Esophagus squamous epithelium (tissue), 5 donors: Measurements from ENCODE around the gene ZNF341. TPM values are rescaled to one million over a fixed set of nuclear protein-coding genes. Genes with fewer than 3 reads are reported as not detected.

ENCODE experiments used
- DNase-seq: peaks from one replicate; lab custom pipeline; 2025; lab: John Stamatoyannopoulos, UW
- H3K27ac ChIP-seq, 4 donors: fragments of 200-600 bp; sonication (generic); one replicate each; pipeline ENCODE4 v1.5.1; 2016 to 2019; ENCODE audit warnings: mild to moderate bottlenecking in 1 of 4
- H3K27me3 ChIP-seq, 4 donors: fragments of 200-600 bp; sonication (generic); 1 replicate in 3 of 4; 2 replicates in 1 of 4; pipeline versions ENCODE4 v1.5.1 to v1.6.0; 2017 to 2021; ENCODE audit warnings: antibody characterized with exemption in 1 of 4
- H3K36me3 ChIP-seq, 3 donors: fragments of 200-600 bp; sonication (generic); one replicate each; pipeline ENCODE4 v1.5.1; 2016 to 2019
- H3K4me1 ChIP-seq, 3 donors: fragments of 200-600 bp; sonication (generic); one replicate each; pipeline ENCODE4 v1.5.1; 2017 to 2019
- H3K4me3 ChIP-seq, 4 donors: fragments of 200-600 bp; sonication (generic); 1 replicate in 3 of 4; 2 replicates in 1 of 4; pipeline ENCODE4 v1.5.1; 2016 to 2019; ENCODE audit warnings: mild to moderate bottlenecking in 2 of 4, moderate library complexity in 1 of 4
- H3K9me3 ChIP-seq, 3 donors: fragments of 200-600 bp; sonication (generic); one replicate each; pipeline ENCODE4 v1.5.1; 2016 to 2019
- POLR2A ChIP-seq, 4 donors: fragments of 450-650 bp; IDR thresholded peaks; one replicate each; pipeline ENCODE4 v1.6.1; 2017; ENCODE audit warnings: antibody characterized with exemption in 4 of 4, mild to moderate bottlenecking in 4 of 4, moderate library complexity in 3 of 4
- WGBS, 2 donors: methylation state at CpG; one replicate each; pipeline ENCODE4 v1.1.5; 2018; 5-methylcytosine and 5-hydroxymethylcytosine counted together
- intact Hi-C: fragments of 100-400 bp; cut with DNase I; formaldehyde crosslinking; loops from one replicate; pipeline ENCODE4 v1.15.0; 2022
- total RNA-seq, 4 donors: library from RNA; depleted of rRNA; stranded (reverse); fragments of >200 nt; gene quantifications; one replicate each; pipeline ENCODE4 v1.1.0, GENCODE V29; 2016
- TF ChIP-seq, protein P1 (sequence below), 6 experiments: fragments of 450-650 bp in 4 of 6; fragments of 200-600 bp in 2 of 6; sonication (generic) in 2 of 6; IDR thresholded peaks; one replicate each; pipeline ENCODE4 v1.5.1; 2016 to 2019; ENCODE audit warnings: antibody characterized with exemption in 6 of 6, mild to moderate bottlenecking in 4 of 6, moderate library complexity in 4 of 6
- donor health status: DM: yes; HTN: yes; CAD: no.

ZNF341 gene
- total RNA-seq, 4 donors from 2014 or later: 1.7 to 4.0 (median 3.2) TPM

DNA sequence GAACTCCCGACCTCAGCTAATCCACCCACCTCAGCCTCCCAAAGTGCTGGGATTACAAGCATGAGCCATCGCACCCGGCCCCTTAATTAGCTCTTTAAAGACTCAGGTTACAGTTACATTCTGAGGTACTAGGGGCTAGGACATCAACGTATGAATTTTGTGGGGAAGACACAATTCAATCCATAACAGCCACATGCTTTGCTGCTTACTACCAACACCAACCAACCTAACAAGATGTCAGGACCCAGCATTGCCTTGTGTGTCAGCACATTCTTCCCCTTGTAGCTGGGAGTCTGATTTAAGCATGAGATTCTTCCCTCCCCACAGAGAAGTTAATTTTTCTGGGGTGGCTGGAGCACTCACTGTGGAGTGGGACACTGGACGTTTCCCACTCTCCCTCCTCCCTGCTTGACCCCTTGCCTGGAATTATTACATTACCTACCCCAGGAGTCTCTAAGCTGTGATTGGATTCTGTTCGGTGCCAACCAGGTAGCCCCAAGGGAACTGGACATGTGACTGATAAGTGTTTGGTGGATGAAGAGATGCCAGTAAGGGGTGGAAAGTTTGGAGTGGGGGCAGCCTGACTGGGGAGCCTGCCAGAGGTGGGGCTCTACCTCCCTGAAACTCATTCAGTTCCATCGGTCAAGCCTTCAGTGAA lies 6.1 kb upstream of the ZNF341 start:
- WGBS, 2 donors: 53 to 69% methylated on average over 3 to 5 of the region's 7 CpGs
- intact Hi-C loops: no loop called here
- Histone ChIP-seq H3K4me1 (peaks cover 0 to 27% (median 0%) of the 10 kb centered on the region in 3 donors), H3K36me3 (no peaks in the 10 kb centered on the region), H3K27me3 (no peaks in the 10 kb centered on the region), H3K4me3 (no peak overlapping the region), H3K9me3 (no peaks in the 10 kb centered on the region), H3K27ac (no peak overlapping the region)
- no peak for DNase-seq
- TF ChIP-seq, protein P1, sequence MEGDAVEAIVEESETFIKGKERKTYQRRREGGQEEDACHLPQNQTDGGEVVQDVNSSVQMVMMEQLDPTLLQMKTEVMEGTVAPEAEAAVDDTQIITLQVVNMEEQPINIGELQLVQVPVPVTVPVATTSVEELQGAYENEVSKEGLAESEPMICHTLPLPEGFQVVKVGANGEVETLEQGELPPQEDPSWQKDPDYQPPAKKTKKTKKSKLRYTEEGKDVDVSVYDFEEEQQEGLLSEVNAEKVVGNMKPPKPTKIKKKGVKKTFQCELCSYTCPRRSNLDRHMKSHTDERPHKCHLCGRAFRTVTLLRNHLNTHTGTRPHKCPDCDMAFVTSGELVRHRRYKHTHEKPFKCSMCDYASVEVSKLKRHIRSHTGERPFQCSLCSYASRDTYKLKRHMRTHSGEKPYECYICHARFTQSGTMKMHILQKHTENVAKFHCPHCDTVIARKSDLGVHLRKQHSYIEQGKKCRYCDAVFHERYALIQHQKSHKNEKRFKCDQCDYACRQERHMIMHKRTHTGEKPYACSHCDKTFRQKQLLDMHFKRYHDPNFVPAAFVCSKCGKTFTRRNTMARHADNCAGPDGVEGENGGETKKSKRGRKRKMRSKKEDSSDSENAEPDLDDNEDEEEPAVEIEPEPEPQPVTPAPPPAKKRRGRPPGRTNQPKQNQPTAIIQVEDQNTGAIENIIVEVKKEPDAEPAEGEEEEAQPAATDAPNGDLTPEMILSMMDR (IDR thresholded peaks at IDR 0.05): no peak
- TF ChIP-seq POLR2A (IDR thresholded peaks at IDR 0.05): no peak

DNA sequence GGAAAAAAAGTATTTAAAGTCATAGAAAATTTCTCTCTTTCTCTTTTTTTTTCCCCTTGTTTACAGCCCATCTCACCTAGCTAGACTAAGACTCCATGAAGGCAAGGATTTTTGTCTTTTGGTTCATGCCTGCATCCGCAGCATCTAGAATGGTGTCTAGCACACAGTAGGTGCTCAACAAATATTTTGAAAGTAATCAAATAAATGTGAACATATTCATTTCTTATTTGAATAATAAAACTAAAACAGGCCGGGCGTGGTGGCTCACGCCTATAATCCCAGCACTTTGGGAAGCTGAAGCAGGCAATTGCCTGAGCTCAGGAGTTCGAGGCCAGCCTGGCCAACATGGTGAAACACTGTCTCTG lies 4.7 kb upstream of the ZNF341 start:
- H3K4me1 ChIP-seq: peaks cover 5 to 32% (median 7%) of the 10 kb centered on the region in 3 donors
- no peak overlapping the region for H3K4me3 ChIP-seq
- no peaks in the 10 kb centered on the region for H3K36me3 ChIP-seq
- no peak for DNase-seq
- no peaks in the 10 kb centered on the region for H3K27me3 ChIP-seq
- WGBS, 2 donors: 74 to 84% methylated on average over 5 of the region's 5 CpGs
- no peaks in the 10 kb centered on the region for H3K9me3 ChIP-seq
- no peak overlapping the region for H3K27ac ChIP-seq
- TF ChIP-seq POLR2A (IDR thresholded peaks at IDR 0.05): no peak
- TF ChIP-seq, protein P1 (IDR thresholded peaks at IDR 0.05): no peak
- intact Hi-C loops: no loop called here

DNA sequence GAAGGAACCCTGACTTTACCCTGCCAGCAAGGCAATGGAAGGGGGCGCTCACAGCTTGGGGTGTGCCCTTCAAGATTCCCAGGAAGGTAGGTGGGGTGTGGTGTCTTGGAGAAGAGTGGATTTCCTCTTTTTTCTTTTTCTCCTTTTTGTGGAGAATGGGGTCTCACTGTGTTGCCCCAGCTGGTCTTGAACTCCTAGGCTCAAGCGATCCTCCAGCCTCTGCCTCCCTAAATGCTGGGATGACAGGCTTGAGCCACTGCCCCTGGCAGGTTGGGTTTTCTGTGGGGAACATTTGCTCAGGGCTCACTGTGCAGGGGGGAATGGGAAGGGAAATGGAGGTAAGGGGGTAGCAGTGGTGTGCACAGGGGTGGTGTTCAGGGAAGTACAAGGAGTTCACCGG lies 4.0 kb upstream of the ZNF341 start:
- H3K4me3 ChIP-seq: no peak overlapping the region
- H3K36me3 ChIP-seq: no peaks in the 10 kb centered on the region
- WGBS, 2 donors: 87 to 92% methylated on average over 2 to 3 of the region's 3 CpGs
- H3K9me3 ChIP-seq: no peaks in the 10 kb centered on the region
- H3K4me1 ChIP-seq: peaks cover 8 to 38% (median 9%) of the 10 kb centered on the region in 3 donors
- no peak for TF ChIP-seq POLR2A (IDR thresholded peaks at IDR 0.05)
- TF ChIP-seq, protein P1 (IDR thresholded peaks at IDR 0.05): no peak
- intact Hi-C loops: no loop called here
- no peak for DNase-seq
- H3K27me3 ChIP-seq: no peaks in the 10 kb centered on the region
- no peak overlapping the region for H3K27ac ChIP-seq

DNA sequence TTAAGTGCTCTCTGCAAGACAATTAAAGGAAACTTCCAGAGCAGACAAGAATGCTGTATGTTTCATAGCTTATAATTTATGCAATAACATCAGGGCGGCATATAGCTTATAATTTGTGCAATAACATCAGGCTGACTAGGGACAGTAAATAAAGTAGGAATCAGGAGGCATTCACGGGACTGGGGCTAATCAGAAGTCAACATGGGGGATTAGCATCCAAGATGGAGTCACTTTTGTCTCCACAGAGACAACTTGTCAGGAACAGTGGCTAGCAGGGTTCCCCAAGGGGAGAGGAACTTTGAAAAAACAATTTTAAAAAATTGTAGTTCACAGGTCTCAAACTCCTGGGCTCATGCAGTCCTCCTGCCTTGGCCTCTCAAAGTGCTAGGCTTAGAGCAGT lies 3.3 kb upstream of the ZNF341 start:
- Histone ChIP-seq H3K4me1 (peaks cover 14 to 42% (median 16%) of the 10 kb centered on the region in 3 donors), H3K36me3 (no peaks in the 10 kb centered on the region), H3K4me3 (no peak overlapping the region), H3K9me3 (no peaks in the 10 kb centered on the region), H3K27me3 (no peaks in the 10 kb centered on the region), H3K27ac (no peak overlapping the region)
- no peak for DNase-seq
- intact Hi-C loops: no loop called here
- WGBS, 2 donors: 80 to 89% methylated on average over 2 of the region's 2 CpGs
- TF ChIP-seq POLR2A (IDR thresholded peaks at IDR 0.05): no peak
- TF ChIP-seq, protein P1 (IDR thresholded peaks at IDR 0.05): no peak

DNA sequence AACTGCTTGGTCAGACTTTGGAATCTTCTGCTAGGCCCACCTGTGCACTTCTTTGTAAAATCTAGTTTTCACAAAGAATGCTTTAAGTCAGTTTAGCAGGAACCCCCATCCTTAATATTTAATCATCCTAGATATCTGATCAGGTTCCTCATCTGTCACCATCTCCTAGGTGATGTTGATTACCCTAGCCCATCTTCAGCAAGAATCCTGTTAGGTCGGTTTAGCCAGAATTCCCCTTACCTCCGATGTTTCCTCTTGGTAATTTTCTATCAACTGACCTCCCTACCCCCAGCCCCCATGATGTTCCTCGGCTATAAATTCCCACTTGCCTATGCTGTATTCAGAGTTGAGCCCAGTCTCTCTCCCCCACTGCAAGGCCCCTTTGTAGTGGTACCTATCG lies 2.7 kb upstream of the ZNF341 start:
- Histone ChIP-seq H3K9me3 (no peaks in the 10 kb centered on the region), H3K4me3 (no peak overlapping the region), H3K27me3 (no peaks in the 10 kb centered on the region), H3K27ac (no peak overlapping the region), H3K4me1 (peaks cover 21 to 42% (median 22%) of the 10 kb centered on the region in 3 donors), H3K36me3 (no peaks in the 10 kb centered on the region)
- WGBS, 2 donors: 62 to 63% methylated on average over 4 of the region's 4 CpGs
- TF ChIP-seq, protein P1 (IDR thresholded peaks at IDR 0.05): no peak
- TF ChIP-seq POLR2A (IDR thresholded peaks at IDR 0.05): no peak
- DNase-seq: no peak
- intact Hi-C loops: no loop called here
